ENCODE measurements around the gene ZNF266.

ZNF266 gene

DNA sequence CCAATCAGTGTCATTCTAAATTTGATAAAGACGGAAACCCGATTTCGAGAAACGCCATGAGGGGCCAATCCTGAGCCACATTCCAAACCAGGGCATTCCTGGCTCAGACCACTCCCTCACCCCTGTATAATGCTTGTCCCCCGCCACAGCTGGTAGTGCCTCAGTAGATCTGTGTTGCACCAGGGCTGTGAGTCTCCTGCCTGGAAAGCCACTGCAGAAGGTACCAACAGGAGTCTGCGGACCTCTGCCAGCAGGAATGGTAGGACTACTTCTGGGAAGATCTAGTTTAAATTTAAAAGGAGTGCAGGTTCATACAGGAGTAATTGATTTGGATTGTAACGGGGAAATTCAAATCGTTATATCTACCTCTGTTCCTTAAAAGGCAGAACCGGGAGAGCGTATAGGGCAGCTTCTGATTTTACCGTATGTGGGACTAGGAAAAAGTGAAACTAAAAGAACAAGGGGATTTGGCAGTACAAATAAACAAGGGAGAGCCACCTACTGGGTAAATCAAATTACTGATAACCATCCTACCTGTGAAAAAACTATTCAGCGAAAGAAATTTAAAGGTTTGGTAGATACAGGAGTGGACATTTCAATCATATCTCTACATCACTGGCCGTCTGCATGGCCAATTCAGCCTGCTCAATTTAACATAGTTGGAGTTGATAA is 20.8 kb upstream of the ZNF266 start:
- no peak overlapping the region for H3K4me3 ChIP-seq (ENCODE audit: low read depth, low read length)
- TF ChIP-seq POLR2A (IDR thresholded peaks at IDR 0.05; ENCODE audit: extremely low read depth, insufficient read length): no peak
- no peak for TF ChIP-seq MYC (IDR thresholded peaks at IDR 0.05; ENCODE audit: low read depth, low read length)
- TF ChIP-seq, protein P1, sequence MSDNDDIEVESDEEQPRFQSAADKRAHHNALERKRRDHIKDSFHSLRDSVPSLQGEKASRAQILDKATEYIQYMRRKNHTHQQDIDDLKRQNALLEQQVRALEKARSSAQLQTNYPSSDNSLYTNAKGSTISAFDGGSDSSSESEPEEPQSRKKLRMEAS (IDR thresholded peaks at IDR 0.05; ENCODE audit: low read depth, low read length): no peak
- TF ChIP-seq, protein P2, sequence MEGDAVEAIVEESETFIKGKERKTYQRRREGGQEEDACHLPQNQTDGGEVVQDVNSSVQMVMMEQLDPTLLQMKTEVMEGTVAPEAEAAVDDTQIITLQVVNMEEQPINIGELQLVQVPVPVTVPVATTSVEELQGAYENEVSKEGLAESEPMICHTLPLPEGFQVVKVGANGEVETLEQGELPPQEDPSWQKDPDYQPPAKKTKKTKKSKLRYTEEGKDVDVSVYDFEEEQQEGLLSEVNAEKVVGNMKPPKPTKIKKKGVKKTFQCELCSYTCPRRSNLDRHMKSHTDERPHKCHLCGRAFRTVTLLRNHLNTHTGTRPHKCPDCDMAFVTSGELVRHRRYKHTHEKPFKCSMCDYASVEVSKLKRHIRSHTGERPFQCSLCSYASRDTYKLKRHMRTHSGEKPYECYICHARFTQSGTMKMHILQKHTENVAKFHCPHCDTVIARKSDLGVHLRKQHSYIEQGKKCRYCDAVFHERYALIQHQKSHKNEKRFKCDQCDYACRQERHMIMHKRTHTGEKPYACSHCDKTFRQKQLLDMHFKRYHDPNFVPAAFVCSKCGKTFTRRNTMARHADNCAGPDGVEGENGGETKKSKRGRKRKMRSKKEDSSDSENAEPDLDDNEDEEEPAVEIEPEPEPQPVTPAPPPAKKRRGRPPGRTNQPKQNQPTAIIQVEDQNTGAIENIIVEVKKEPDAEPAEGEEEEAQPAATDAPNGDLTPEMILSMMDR (IDR thresholded peaks at IDR 0.05; ENCODE audit: low read depth, low read length): no peak
- no peak for DNase-seq (ENCODE audit: low read depth)

DNA sequence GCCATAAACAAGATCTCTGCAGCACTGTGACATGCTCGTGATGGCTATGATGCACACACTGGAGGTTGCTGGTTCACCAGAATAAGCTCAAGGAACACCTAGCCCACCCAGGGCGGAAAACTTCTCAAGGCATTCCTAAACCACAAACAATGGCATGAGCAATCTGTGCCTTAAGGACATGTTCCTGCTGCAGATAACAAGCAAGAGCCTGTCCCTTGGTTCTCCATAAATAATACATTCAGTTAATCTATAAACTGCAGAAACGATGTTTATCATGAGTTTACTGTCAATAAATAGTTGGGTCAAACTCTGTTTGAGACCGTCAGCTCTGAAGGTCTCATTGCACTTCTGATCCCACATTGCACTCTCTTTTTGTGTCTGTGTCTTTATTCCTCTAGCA is 18.6 kb upstream of the ZNF266 start:
- no peak for DNase-seq (ENCODE audit: low read depth)
- no peak for TF ChIP-seq POLR2A (IDR thresholded peaks at IDR 0.05; ENCODE audit: extremely low read depth, insufficient read length)
- TF ChIP-seq, protein P1 (IDR thresholded peaks at IDR 0.05; ENCODE audit: low read depth, low read length): no peak
- TF ChIP-seq, protein P2 (IDR thresholded peaks at IDR 0.05; ENCODE audit: low read depth, low read length): no peak
- TF ChIP-seq MYC (IDR thresholded peaks at IDR 0.05; ENCODE audit: low read depth, low read length): no peak
- H3K4me3 ChIP-seq (ENCODE audit: low read depth, low read length): no peak overlapping the region

DNA sequence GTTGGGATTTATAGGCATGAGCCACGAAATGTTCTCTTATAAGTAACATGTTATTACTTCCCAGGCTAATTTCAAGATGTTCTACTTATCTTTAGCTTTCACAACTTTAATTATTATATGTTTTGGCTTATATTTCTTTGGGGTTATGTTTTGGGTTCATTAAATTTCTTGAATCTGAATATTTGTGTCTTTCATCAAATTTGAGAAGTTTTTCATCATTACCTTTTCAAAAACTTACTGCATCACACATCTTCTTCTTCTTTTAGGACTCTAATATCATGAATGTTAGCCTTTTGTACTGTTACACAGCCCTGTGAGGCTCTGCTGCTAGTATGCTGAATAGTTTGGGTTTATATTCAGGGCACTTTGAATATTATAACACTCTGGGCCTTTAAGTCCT is 9.7 kb upstream of the ZNF266 start:
- H3K4me3 ChIP-seq (ENCODE audit: low read depth, low read length): no peak overlapping the region
- DNase-seq (ENCODE audit: low read depth): no peak

DNA sequence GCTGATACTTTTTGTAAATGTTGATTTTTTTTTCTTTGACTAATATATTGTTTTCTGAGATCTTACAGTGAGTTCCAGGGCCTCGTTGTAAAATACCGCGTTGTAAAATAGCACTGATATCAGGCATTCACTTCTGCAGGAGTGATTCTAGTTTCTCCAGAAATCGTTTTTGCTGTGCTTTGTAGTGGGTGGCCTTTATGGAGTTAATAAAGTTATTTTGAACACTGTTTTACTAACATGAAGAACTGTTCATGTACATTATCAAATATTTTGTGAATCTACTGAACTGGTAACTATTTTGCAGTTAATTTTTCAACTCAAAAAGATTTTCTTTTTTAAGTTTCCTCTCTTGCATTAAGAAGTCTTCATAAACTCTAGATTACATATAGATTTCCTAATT is 985 bp upstream of the ZNF266 start:
- peak overlapping the region; percentile 86 for H3K4me3 ChIP-seq (ENCODE audit: low read depth, low read length)
- TF ChIP-seq MYC (IDR thresholded peaks at IDR 0.05; ENCODE audit: low read depth, low read length) (no peak), POLR2A (IDR thresholded peaks at IDR 0.05; ENCODE audit: extremely low read depth, insufficient read length) (no peak)
- TF ChIP-seq, protein P2 (IDR thresholded peaks at IDR 0.05; ENCODE audit: low read depth, low read length): no peak
- TF ChIP-seq, protein P1 (IDR thresholded peaks at IDR 0.05; ENCODE audit: low read depth, low read length): no peak
- DNase-seq (ENCODE audit: low read depth): no peak

More for the DNA sequence above, 9.7 kb upstream of the ZNF266 start:
- TF ChIP-seq MYC (IDR thresholded peaks at IDR 0.05; ENCODE audit: low read depth, low read length) (no peak), POLR2A (IDR thresholded peaks at IDR 0.05; ENCODE audit: extremely low read depth, insufficient read length) (no peak)
- TF ChIP-seq, protein P2 (IDR thresholded peaks at IDR 0.05; ENCODE audit: low read depth, low read length): no peak
- TF ChIP-seq, protein P1 (IDR thresholded peaks at IDR 0.05; ENCODE audit: low read depth, low read length): no peak

DNA sequence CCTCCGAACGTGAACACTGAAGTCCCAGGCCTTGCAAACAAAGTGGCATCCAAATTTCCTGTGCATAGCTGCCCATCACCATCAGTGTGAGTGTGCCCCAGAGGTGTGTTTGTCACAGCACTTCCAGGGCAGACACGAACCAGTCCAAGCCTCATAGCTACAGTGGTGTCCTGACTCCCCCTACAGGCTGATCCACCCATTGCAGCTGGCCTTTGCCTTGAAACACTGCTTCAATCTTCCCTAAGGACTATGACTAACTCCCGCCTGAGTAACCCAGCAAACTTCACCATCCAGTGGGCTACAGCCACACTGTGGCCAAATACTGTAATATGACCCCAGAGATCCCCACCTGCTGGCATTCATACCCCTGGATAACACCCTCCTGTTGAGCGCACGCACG is 3.9 kb downstream of the ZNF266 start:
- TF ChIP-seq, protein P2 (IDR thresholded peaks at IDR 0.05; ENCODE audit: low read depth, low read length): peak; percentile 100
- TF ChIP-seq, protein P1 (IDR thresholded peaks at IDR 0.05; ENCODE audit: low read depth, low read length): 0 out of 2 replicates have a peak, but pooled peaks have one; percentile 29
- TF ChIP-seq MYC (IDR thresholded peaks at IDR 0.05; ENCODE audit: low read depth, low read length): no peak
- DNase-seq (ENCODE audit: low read depth): peak; percentile 89
- H3K4me3 ChIP-seq (ENCODE audit: low read depth, low read length): no peak overlapping the region

Data from NB4 (cell line).